CD4-positive, alpha-beta T cell (primary cell): ENCODE measurements around the gene MEGF11. TPM values are rescaled to one million over a fixed set of nuclear protein-coding genes. Genes with fewer than 3 reads are reported as not detected.

Source experiments
- ATAC-seq: fragments of 200-7000 bp; cut with Tn5 transposase; one replicate; pipeline ENCODE4 v1.10.0; 2022; ENCODE audit warnings: mild to moderate bottlenecking; ENCODE audit not compliant: poor library complexity
- CTCF ChIA-PET: fragments of 350-600 bp; sonication (Branson Sonifier 250); formaldehyde crosslinking; loops from one replicate; lab custom pipeline; 2021; ENCODE audit warnings: antibody characterized with exemption, inconsistent platforms; lab: Charles Lee
- POLR2A ChIA-PET: fragments of 350-600 bp; sonication (Branson Sonifier 250); formaldehyde crosslinking; loops from one replicate; lab custom pipeline; 2021; ENCODE audit warnings: antibody characterized with exemption, inconsistent platforms; lab: Charles Lee
- DNase-seq, 14 experiments: peaks; one replicate each; pipeline ENCODE4 v3.0.0-alpha.2; 2013 to 2020; ENCODE audit warnings: mixed read lengths in 2 of 14
- H3K27ac ChIP-seq, 2 donors: one replicate each; pipeline versions ENCODE4 v1.5.1 to v1.7.0; 2013; ENCODE audit warnings: low read length in 2 of 2, low read depth in 1 of 2, mild to moderate bottlenecking in 1 of 2
- H3K27me3 ChIP-seq, 2 experiments: 1 replicate in 1 of 2; 2 replicates in 1 of 2; pipeline versions ENCODE4 v1.6.1 to v1.7.0; 2013; ENCODE audit warnings: low read length in 2 of 2, control low read depth in 1 of 2, mild to moderate bottlenecking in 1 of 2, moderate library complexity in 1 of 2; ENCODE audit not compliant: insufficient read depth in 2 of 2, control insufficient read depth in 1 of 2
- H3K36me3 ChIP-seq: one replicate; pipeline ENCODE4 v1.6.1; 2013; ENCODE audit warnings: low read length, control low read depth; ENCODE audit not compliant: insufficient read depth
- H3K4me1 ChIP-seq: one replicate; pipeline ENCODE4 v1.6.1; 2013; ENCODE audit warnings: low read length, control low read depth; ENCODE audit not compliant: insufficient read depth
- H3K4me3 ChIP-seq: one replicate; pipeline ENCODE4 v1.5.1; 2013; ENCODE audit warnings: mild to moderate bottlenecking, low read length, moderate library complexity
- H3K9me3 ChIP-seq, 2 experiments: 1 replicate in 1 of 2; 2 replicates in 1 of 2; pipeline versions ENCODE4 v1.6.1 to v1.7.0; 2013; ENCODE audit warnings: low read length in 2 of 2, mild to moderate bottlenecking in 2 of 2, control low read depth in 1 of 2, moderate library complexity in 1 of 2; ENCODE audit not compliant: control insufficient read depth in 1 of 2, insufficient read depth in 1 of 2
- H3K27ac Mint-ChIP-seq: one replicate; pipeline ENCODE4 v1.8.0; 2020; ENCODE audit warnings: mixed read lengths
- H3K27me3 Mint-ChIP-seq: one replicate; pipeline ENCODE4 v1.8.0; 2021; ENCODE audit warnings: mixed read lengths
- H3K36me3 Mint-ChIP-seq: one replicate; pipeline ENCODE4 v1.8.0; 2021; ENCODE audit warnings: low read depth, mixed read lengths
- H3K4me1 Mint-ChIP-seq: one replicate; pipeline ENCODE4 v1.8.0; 2021; ENCODE audit warnings: low read depth, mixed read lengths
- H3K4me3 Mint-ChIP-seq: one replicate; pipeline ENCODE4 v1.8.0; 2020; ENCODE audit warnings: mild to moderate bottlenecking, mixed read lengths
- H3K9me3 Mint-ChIP-seq: one replicate; pipeline ENCODE4 v1.8.0; 2020; ENCODE audit warnings: mixed read lengths
- intact Hi-C, 2 experiments: fragments of 100-400 bp; cut with DNase I in 1 of 2; cut with micrococcal nuclease in 1 of 2; formaldehyde crosslinking; loops; one replicate each; pipeline versions ENCODE4 v1.15.1 to v1.9.0; 2023 to 2025; cut with DNase I, micrococcal nuclease
- total RNA-seq, 174 experiments: library from RNA in 2 of 174; stranded (reverse) in 2 of 174; gene quantifications; one replicate each; pipeline ENCODE4 v1.2.3 and lab custom pipeline; 2021 to 2026
- TF ChIP-seq, protein P1 (sequence below): fragments of 200-600 bp; IDR thresholded peaks from one replicate; pipeline ENCODE4 v1.8.0; 2022; ENCODE audit warnings: antibody characterized with exemption, mild to moderate bottlenecking

MEGF11 gene
- total RNA-seq, 2 experiments from 2014 or later: not detected

DNA sequence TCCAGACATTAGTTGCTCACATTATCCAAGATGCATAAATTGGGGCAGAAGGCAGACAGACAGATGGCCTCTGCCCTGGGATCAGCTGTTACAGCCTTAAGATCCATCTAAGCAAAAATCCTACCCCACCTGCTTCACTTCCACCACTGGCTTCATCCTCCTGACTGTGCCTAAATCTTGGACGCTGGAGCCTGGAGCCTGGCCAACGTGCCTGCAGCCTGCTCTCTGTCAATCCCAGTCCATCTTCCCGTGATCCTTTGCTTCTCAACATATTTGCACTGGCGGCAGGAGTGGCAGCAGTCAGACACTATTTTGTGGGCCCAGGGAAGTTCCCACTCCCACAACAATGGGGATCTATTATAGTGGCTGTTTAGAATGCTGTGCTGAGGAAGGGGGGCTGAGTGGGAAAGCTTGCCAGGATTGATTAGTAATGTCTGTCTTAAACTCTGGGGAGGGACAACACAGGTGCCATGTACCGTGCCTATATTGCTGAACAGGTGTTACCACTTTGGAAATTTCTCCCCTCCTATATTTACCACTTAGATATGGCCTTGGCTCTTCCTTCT is 121.2 kb downstream of the MEGF11 start:
- ChIA-PET CTCF (no interaction called here), POLR2A (no interaction called here)
- DNase-seq (no peak), ATAC-seq (no peak)
- no peaks in the 10 kb centered on the region for H3K9me3 ChIP-seq
- Mint-ChIP-seq H3K27ac (no peak overlapping the region), H3K27me3 (peaks cover 11% of the 10 kb centered on the region), H3K9me3 (no peaks in the 10 kb centered on the region), H3K36me3 (no peaks in the 10 kb centered on the region), H3K4me1 (peaks cover 13% of the 10 kb centered on the region), H3K4me3 (no peak overlapping the region)
- no peak overlapping the region for H3K27ac ChIP-seq
- intact Hi-C loops: no loop called here
- TF ChIP-seq, protein P1, sequence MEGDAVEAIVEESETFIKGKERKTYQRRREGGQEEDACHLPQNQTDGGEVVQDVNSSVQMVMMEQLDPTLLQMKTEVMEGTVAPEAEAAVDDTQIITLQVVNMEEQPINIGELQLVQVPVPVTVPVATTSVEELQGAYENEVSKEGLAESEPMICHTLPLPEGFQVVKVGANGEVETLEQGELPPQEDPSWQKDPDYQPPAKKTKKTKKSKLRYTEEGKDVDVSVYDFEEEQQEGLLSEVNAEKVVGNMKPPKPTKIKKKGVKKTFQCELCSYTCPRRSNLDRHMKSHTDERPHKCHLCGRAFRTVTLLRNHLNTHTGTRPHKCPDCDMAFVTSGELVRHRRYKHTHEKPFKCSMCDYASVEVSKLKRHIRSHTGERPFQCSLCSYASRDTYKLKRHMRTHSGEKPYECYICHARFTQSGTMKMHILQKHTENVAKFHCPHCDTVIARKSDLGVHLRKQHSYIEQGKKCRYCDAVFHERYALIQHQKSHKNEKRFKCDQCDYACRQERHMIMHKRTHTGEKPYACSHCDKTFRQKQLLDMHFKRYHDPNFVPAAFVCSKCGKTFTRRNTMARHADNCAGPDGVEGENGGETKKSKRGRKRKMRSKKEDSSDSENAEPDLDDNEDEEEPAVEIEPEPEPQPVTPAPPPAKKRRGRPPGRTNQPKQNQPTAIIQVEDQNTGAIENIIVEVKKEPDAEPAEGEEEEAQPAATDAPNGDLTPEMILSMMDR: no peak
- H3K27me3 ChIP-seq: no peaks in the 10 kb centered on the region
- peaks cover 3% of the 10 kb centered on the region for H3K4me1 ChIP-seq
- no peak overlapping the region for H3K4me3 ChIP-seq
- H3K36me3 ChIP-seq: no peaks in the 10 kb centered on the region

DNA sequence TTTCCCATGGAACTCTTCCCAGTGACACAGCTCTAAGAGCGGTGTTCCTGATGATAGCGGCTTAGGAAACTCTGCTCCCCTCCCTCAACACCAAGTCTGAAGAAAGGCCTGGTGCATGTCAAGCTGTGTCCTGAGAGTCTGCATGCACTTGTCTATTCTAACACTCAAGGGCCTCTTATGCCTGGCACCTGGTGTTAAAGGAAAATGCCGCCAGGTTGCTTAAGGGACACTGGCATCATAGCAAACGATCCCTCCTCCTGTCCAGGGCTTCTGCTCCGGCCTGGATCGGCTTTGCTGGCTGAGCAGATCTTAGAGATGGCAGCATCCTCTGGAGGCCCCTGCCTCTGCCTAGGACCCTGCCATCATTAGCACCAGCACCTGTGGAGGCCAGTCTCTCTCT is 121.7 kb downstream of the MEGF11 start:
- ATAC-seq (no peak), DNase-seq (no peak)
- Histone ChIP-seq H3K4me1 (peaks cover 3% of the 10 kb centered on the region), H3K27me3 (no peaks in the 10 kb centered on the region), H3K27ac (no peak overlapping the region), H3K4me3 (no peak overlapping the region), H3K9me3 (no peaks in the 10 kb centered on the region), H3K36me3 (no peaks in the 10 kb centered on the region)
- ChIA-PET CTCF (no interaction called here), POLR2A (no interaction called here)
- peaks cover 11% of the 10 kb centered on the region for H3K27me3 Mint-ChIP-seq
- no peaks in the 10 kb centered on the region for H3K36me3 Mint-ChIP-seq
- TF ChIP-seq, protein P1: no peak
- H3K9me3 Mint-ChIP-seq: no peaks in the 10 kb centered on the region
- intact Hi-C loops: no loop called here
- H3K27ac Mint-ChIP-seq: no peak overlapping the region
- no peak overlapping the region for H3K4me3 Mint-ChIP-seq
- peaks cover 13% of the 10 kb centered on the region for H3K4me1 Mint-ChIP-seq

DNA sequence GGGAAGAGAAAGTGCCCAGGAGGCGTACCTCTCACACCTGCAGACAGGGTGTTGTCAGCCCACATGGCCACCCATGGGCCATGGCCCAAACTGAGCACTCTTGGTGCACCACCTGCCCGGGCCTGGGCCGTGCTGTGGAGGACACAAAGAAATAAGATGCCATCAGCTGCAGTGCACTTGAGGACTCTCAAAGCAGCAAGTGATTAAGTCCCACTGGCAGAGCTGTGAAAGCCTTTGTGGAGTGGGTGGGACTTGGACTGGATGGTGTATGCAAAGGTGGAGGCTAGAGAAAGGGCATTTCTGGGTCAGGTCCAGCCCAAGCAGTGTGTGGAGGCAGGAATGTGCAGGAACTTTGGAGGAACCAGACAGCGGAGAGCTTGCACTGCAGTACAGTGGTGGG is 122.3 kb downstream of the MEGF11 start:
- Histone ChIP-seq H3K4me1 (peaks cover 3% of the 10 kb centered on the region), H3K4me3 (no peak overlapping the region), H3K36me3 (no peaks in the 10 kb centered on the region), H3K9me3 (no peaks in the 10 kb centered on the region), H3K27ac (no peak overlapping the region), H3K27me3 (peaks cover 0 to 6% of the 10 kb centered on the region in 2 experiments)
- Mint-ChIP-seq H3K4me1 (peaks cover 13% of the 10 kb centered on the region), H3K27ac (no peak overlapping the region), H3K27me3 (peaks cover 14% of the 10 kb centered on the region), H3K36me3 (no peaks in the 10 kb centered on the region), H3K9me3 (no peaks in the 10 kb centered on the region), H3K4me3 (no peak overlapping the region)
- ChIA-PET CTCF (no interaction called here), POLR2A (no interaction called here)
- intact Hi-C loops: no loop called here
- no peak for DNase-seq
- TF ChIP-seq, protein P1: no peak
- no peak for ATAC-seq
